GM12891 (cell line): ENCODE results near the gene TAB2.

Experiments
- PAX5 ChIP-seq: IDR thresholded peaks from 2 replicates; pipeline ENCODE4 v1.6.1; 2011; ENCODE audit warnings: low read length, moderate library complexity, mild to moderate bottlenecking; ENCODE audit not compliant: insufficient read depth, severe bottlenecking
- POLR2A ChIP-seq: IDR thresholded peaks from 2 replicates; pipeline ENCODE4 v1.6.1; 2011; ENCODE audit warnings: low read depth, low read length, control low read depth
- POU2F2 ChIP-seq: IDR thresholded peaks from 2 replicates; pipeline ENCODE4 v1.6.1; 2011; ENCODE audit warnings: low read depth, mild to moderate bottlenecking, control low read depth, low read length, moderate library complexity

- TF ChIP-seq PAX5: no peak
- TF ChIP-seq POU2F2: no peak
- TF ChIP-seq POLR2A: no peak
Measured at GRCh38 chr6:149366267-149366921, 48.9 kb downstream of the TAB2 start.
